ENCODE results near the gene GPR82.
"Not testable (repeated sequence)": the region's sequence is repeated elsewhere in the genome, so short reads cannot be mapped to it uniquely, and the experiment has no call there.

GPR82 gene

GRCh38 chrX:41716222-41716621, 7.8 kb upstream of the GPR82 start:
- no peak for TF ChIP-seq CTCF (IDR thresholded peaks at IDR 0.05; ENCODE audit: insufficient read depth, low read length, missing control alignments)
- H3K4me3 ChIP-seq (ENCODE audit: low read depth, low read length) = no peak overlapping the region
- no peak for DNase-seq (ENCODE audit: low read depth, low spot score)
- ChIA-PET CTCF (no interaction called here), POLR2A (no interaction called here)

GRCh38 chrX:41716767-41717473, 7.1 kb upstream of the GPR82 start:
- POLR2A ChIA-PET = no interaction called here
- no peak for TF ChIP-seq CTCF (IDR thresholded peaks at IDR 0.05; ENCODE audit: insufficient read depth, low read length, missing control alignments)
- H3K4me3 ChIP-seq (ENCODE audit: low read depth, low read length) = no peak overlapping the region
- DNase-seq (ENCODE audit: low read depth, low spot score) = no peak
- CTCF ChIA-PET = no interaction called here

- DNase-seq (ENCODE audit: low read depth, low spot score) = no peak
- CTCF ChIA-PET = interaction anchor here (0.9 kb wide), 1 partner anchor 11 kb away, joined by 3 read pairs; no protein-coding TSS in a partner anchor
- no peak for TF ChIP-seq CTCF (IDR thresholded peaks at IDR 0.05; ENCODE audit: insufficient read depth, low read length, missing control alignments)
- POLR2A ChIA-PET = no interaction called here
- H3K4me3 ChIP-seq (ENCODE audit: low read depth, low read length) = no peak overlapping the region
Observed at GRCh38 chrX:41718481-41719235, 5.3 kb upstream of the GPR82 start.

GRCh38 chrX:41719610-41720009, 4.4 kb upstream of the GPR82 start:
- DNase-seq (ENCODE audit: low read depth, low spot score); POLR2A ChIA-PET; H3K4me3 ChIP-seq (ENCODE audit: low read depth, low read length): not testable (repeated sequence)
- CTCF ChIA-PET = interaction anchor here (0.9 kb wide), 1 partner anchor 12 kb away, joined by 3 read pairs; no protein-coding TSS in a partner anchor

- no peak for DNase-seq (ENCODE audit: low read depth, low spot score)
- no peak overlapping the region for H3K4me3 ChIP-seq (ENCODE audit: low read depth, low read length)
- CTCF ChIA-PET = no interaction called here
- POLR2A ChIA-PET = no interaction called here
- no peak for TF ChIP-seq CTCF (IDR thresholded peaks at IDR 0.05; ENCODE audit: insufficient read depth, low read length, missing control alignments)
Observed at GRCh38 chrX:41720125-41720779, 3.7 kb upstream of the GPR82 start.

- TF ChIP-seq CTCF (IDR thresholded peaks at IDR 0.05; ENCODE audit: insufficient read depth, low read length, missing control alignments) = no peak
- ChIA-PET CTCF (no interaction called here), POLR2A (no interaction called here)
- DNase-seq (ENCODE audit: low read depth, low spot score) = no peak
- H3K4me3 ChIP-seq (ENCODE audit: low read depth, low read length) = no peak overlapping the region
Observed at GRCh38 chrX:41721590-41721989, 2.4 kb upstream of the GPR82 start.
